ENCODE results near the gene ASB18.

DNA sequence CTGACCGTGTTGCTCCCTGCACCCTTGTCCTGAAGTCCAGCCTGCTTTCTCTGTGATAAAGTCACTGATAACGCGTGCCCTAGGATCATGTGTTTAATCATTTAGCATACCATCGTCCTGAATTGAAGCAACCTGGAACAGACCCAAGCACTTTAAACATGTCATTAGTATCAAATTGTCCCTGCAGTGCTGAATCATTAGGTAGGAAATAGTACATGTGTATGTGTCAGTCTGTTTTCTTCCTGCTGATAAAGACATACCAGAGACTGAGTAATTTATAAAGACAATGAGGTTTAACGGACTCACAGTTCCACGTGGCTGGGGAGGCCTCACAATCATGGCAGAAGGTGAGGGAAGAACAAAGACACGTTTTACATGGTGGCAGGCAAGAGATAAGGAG is 2.8 kb downstream of the ASB18 start:
- TF ChIP-seq EP300 (IDR thresholded peaks at IDR 0.05; ENCODE audit: borderline replicate concordance in 1 of 2, low read depth in 2 of 2, low read length in 2 of 2) (no peak), POLR2A (IDR thresholded peaks at IDR 0.05; ENCODE audit: control extremely low read depth in 1 of 2, low read depth in 2 of 2, low read length in 2 of 2) (no peak), EZH2 (IDR thresholded peaks at IDR 0.05; ENCODE audit: low read depth, low read length, severe bottlenecking) (no peak), NRF1 (IDR thresholded peaks at IDR 0.05; ENCODE audit: low read depth, low read length) (no peak), HDAC6 (IDR thresholded peaks at IDR 0.05; ENCODE audit: low read depth, low read length) (no peak), POLR2AphosphoS5 (IDR thresholded peaks at IDR 0.05; ENCODE audit: low read depth, low read length) (no peak), SIX5 (IDR thresholded peaks at IDR 0.05; ENCODE audit: low read depth, low read length) (no peak), SP2 (IDR thresholded peaks at IDR 0.05; ENCODE audit: low read length) (no peak), RFX5 (IDR thresholded peaks at IDR 0.05; ENCODE audit: borderline replicate concordance, low read depth, low read length) (no peak), TEAD4 (IDR thresholded peaks at IDR 0.05; ENCODE audit: low read depth, low read length) (no peak)
- TF ChIP-seq, protein P1, sequence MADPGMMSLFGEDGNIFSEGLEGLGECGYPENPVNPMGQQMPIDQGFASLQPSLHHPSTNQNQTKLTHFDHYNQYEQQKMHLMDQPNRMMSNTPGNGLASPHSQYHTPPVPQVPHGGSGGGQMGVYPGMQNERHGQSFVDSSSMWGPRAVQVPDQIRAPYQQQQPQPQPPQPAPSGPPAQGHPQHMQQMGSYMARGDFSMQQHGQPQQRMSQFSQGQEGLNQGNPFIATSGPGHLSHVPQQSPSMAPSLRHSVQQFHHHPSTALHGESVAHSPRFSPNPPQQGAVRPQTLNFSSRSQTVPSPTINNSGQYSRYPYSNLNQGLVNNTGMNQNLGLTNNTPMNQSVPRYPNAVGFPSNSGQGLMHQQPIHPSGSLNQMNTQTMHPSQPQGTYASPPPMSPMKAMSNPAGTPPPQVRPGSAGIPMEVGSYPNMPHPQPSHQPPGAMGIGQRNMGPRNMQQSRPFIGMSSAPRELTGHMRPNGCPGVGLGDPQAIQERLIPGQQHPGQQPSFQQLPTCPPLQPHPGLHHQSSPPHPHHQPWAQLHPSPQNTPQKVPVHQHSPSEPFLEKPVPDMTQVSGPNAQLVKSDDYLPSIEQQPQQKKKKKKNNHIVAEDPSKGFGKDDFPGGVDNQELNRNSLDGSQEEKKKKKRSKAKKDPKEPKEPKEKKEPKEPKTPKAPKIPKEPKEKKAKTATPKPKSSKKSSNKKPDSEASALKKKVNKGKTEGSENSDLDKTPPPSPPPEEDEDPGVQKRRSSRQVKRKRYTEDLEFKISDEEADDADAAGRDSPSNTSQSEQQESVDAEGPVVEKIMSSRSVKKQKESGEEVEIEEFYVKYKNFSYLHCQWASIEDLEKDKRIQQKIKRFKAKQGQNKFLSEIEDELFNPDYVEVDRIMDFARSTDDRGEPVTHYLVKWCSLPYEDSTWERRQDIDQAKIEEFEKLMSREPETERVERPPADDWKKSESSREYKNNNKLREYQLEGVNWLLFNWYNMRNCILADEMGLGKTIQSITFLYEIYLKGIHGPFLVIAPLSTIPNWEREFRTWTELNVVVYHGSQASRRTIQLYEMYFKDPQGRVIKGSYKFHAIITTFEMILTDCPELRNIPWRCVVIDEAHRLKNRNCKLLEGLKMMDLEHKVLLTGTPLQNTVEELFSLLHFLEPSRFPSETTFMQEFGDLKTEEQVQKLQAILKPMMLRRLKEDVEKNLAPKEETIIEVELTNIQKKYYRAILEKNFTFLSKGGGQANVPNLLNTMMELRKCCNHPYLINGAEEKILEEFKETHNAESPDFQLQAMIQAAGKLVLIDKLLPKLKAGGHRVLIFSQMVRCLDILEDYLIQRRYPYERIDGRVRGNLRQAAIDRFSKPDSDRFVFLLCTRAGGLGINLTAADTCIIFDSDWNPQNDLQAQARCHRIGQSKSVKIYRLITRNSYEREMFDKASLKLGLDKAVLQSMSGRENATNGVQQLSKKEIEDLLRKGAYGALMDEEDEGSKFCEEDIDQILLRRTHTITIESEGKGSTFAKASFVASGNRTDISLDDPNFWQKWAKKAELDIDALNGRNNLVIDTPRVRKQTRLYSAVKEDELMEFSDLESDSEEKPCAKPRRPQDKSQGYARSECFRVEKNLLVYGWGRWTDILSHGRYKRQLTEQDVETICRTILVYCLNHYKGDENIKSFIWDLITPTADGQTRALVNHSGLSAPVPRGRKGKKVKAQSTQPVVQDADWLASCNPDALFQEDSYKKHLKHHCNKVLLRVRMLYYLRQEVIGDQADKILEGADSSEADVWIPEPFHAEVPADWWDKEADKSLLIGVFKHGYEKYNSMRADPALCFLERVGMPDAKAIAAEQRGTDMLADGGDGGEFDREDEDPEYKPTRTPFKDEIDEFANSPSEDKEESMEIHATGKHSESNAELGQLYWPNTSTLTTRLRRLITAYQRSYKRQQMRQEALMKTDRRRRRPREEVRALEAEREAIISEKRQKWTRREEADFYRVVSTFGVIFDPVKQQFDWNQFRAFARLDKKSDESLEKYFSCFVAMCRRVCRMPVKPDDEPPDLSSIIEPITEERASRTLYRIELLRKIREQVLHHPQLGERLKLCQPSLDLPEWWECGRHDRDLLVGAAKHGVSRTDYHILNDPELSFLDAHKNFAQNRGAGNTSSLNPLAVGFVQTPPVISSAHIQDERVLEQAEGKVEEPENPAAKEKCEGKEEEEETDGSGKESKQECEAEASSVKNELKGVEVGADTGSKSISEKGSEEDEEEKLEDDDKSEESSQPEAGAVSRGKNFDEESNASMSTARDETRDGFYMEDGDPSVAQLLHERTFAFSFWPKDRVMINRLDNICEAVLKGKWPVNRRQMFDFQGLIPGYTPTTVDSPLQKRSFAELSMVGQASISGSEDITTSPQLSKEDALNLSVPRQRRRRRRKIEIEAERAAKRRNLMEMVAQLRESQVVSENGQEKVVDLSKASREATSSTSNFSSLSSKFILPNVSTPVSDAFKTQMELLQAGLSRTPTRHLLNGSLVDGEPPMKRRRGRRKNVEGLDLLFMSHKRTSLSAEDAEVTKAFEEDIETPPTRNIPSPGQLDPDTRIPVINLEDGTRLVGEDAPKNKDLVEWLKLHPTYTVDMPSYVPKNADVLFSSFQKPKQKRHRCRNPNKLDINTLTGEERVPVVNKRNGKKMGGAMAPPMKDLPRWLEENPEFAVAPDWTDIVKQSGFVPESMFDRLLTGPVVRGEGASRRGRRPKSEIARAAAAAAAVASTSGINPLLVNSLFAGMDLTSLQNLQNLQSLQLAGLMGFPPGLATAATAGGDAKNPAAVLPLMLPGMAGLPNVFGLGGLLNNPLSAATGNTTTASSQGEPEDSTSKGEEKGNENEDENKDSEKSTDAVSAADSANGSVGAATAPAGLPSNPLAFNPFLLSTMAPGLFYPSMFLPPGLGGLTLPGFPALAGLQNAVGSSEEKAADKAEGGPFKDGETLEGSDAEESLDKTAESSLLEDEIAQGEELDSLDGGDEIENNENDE (IDR thresholded peaks at IDR 0.05; ENCODE audit: insufficient replicate concordance, low read length): no peak
- TF ChIP-seq, protein P2, sequence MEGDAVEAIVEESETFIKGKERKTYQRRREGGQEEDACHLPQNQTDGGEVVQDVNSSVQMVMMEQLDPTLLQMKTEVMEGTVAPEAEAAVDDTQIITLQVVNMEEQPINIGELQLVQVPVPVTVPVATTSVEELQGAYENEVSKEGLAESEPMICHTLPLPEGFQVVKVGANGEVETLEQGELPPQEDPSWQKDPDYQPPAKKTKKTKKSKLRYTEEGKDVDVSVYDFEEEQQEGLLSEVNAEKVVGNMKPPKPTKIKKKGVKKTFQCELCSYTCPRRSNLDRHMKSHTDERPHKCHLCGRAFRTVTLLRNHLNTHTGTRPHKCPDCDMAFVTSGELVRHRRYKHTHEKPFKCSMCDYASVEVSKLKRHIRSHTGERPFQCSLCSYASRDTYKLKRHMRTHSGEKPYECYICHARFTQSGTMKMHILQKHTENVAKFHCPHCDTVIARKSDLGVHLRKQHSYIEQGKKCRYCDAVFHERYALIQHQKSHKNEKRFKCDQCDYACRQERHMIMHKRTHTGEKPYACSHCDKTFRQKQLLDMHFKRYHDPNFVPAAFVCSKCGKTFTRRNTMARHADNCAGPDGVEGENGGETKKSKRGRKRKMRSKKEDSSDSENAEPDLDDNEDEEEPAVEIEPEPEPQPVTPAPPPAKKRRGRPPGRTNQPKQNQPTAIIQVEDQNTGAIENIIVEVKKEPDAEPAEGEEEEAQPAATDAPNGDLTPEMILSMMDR (IDR thresholded peaks at IDR 0.05; ENCODE audit: control extremely low read depth in 1 of 3, insufficient read depth in 1 of 3, low read depth in 1 of 3, low read length in 3 of 3): no peak
- TF ChIP-seq, protein P3, sequence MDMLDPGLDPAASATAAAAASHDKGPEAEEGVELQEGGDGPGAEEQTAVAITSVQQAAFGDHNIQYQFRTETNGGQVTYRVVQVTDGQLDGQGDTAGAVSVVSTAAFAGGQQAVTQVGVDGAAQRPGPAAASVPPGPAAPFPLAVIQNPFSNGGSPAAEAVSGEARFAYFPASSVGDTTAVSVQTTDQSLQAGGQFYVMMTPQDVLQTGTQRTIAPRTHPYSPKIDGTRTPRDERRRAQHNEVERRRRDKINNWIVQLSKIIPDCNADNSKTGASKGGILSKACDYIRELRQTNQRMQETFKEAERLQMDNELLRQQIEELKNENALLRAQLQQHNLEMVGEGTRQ (IDR thresholded peaks at IDR 0.05; ENCODE audit: low read length): no peak

Data from H1 (cell line).